MCF 10A (cell line): ENCODE measurements around the gene ETV4. TPM values are rescaled to one million over a fixed set of nuclear protein-coding genes. Genes with fewer than 3 reads are reported as not detected.

Source experiments
- BruUV-seq: library from RNA; stranded (reverse); fragments of 400-500 nt; replicated peaks from 2 replicates; lab custom pipeline; 2021; lab: Mats Ljungman, UMichigan
- CTCF ChIA-PET: fragments of 300-600 bp; sonication (Branson Sonifier 250); formaldehyde crosslinking; extraction: SDS; loops from one replicate; lab custom pipeline; 2021; ENCODE audit warnings: antibody characterized with exemption, inconsistent platforms; lab: Yijun Ruan, JAX
- POLR2A ChIA-PET: fragments of 300-600, 350-650 bp; sonication (Branson Sonifier 250); formaldehyde crosslinking; extraction: SDS; loops from one replicate; lab custom pipeline; 2020; ENCODE audit warnings: antibody characterized with exemption, inconsistent platforms; lab: Yijun Ruan, JAX
- DNase-seq: peaks from one replicate; pipeline ENCODE4 v3.0.0-alpha.2; 2018; ENCODE audit not compliant: unreplicated experiment
- H3K27ac Mint-ChIP-seq: one replicate; pipeline ENCODE4 v1.8.0; 2022; ENCODE audit warnings: mild to moderate bottlenecking, low read depth, mixed read lengths; ENCODE audit not compliant: unreplicated experiment
- H3K27me3 Mint-ChIP-seq: one replicate; pipeline ENCODE4 v1.8.0; 2022; ENCODE audit warnings: mixed read lengths; ENCODE audit not compliant: insufficient read depth, unreplicated experiment
- H3K36me3 Mint-ChIP-seq: one replicate; pipeline ENCODE4 v1.8.0; 2022; ENCODE audit warnings: mild to moderate bottlenecking, moderate library complexity, mixed read lengths; ENCODE audit not compliant: insufficient read depth, unreplicated experiment
- H3K4me1 Mint-ChIP-seq: one replicate; pipeline ENCODE4 v1.8.0; 2022; ENCODE audit warnings: mixed read lengths; ENCODE audit not compliant: insufficient read depth, unreplicated experiment
- H3K4me3 Mint-ChIP-seq: one replicate; pipeline ENCODE4 v1.8.0; 2022; ENCODE audit warnings: mild to moderate bottlenecking, moderate library complexity, mixed read lengths; ENCODE audit not compliant: unreplicated experiment
- H3K9me3 Mint-ChIP-seq: one replicate; pipeline ENCODE4 v1.8.0; 2022; ENCODE audit warnings: mixed read lengths; ENCODE audit not compliant: unreplicated experiment
- intact Hi-C: fragments of 100-400 bp; cut with micrococcal nuclease; formaldehyde crosslinking; loops from 2 replicates; pipeline ENCODE4 v1.14.1; 2022
- total RNA-seq: library from RNA; stranded (reverse); gene quantifications from 2 replicates; pipeline ENCODE4 v1.2.3, GENCODE V29; 2022
- TF ChIP-seq, protein P1 (sequence below): fragments of 200-600 bp; IDR thresholded peaks from one replicate; pipeline ENCODE4 v1.8.0; 2022; ENCODE audit warnings: antibody characterized with exemption, mild to moderate bottlenecking; ENCODE audit not compliant: unreplicated experiment

Gene ETV4
- total RNA-seq, 1 experiment from 2014 or later: 31.6 TPM

DNA sequence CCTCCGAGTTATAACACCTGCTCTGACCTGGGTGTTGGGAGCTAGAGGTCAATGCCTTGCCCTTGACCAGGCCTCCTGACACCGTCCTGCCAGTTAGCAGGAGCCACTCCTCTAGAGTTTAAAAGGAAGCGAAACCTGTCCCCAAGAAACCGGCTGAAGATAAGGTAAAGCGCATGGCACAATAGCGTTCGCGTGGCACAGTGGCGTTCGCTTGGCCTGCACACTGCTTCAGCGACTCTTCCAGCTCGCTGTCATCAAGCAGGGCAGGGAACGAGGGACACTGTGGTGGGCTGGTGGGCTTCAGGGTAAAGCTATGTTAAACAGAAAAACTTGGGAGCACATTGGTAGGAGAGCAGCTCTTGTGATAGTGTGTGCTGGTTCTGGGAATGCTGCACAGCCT is 28.2 kb upstream of the ETV4 start:
- H3K4me3 Mint-ChIP-seq: no peak overlapping the region
- no peak for DNase-seq
- H3K27me3 Mint-ChIP-seq: no peaks in the 10 kb centered on the region
- H3K4me1 Mint-ChIP-seq: peaks cover 14% of the 10 kb centered on the region
- no peak overlapping the region for H3K27ac Mint-ChIP-seq
- POLR2A ChIA-PET: interaction anchor here (1.9 kb wide), 1 partner anchor 99 kb away, joined by 8 read pairs; no protein-coding TSS in a partner anchor
- intact Hi-C loops: loop anchor here (10.0 kb wide), 1 partner anchor 180 kb away; the partner anchor contains the start of gene ARL4D
- CTCF ChIA-PET: interaction anchor here (0.6 to 2.9 kb wide), 6 partner anchors 27 to 1062 kb away, joined by 3 to 9 read pairs (median 3); no protein-coding TSS in a partner anchor
- no peaks in the 10 kb centered on the region for H3K9me3 Mint-ChIP-seq
- no TSS peak for BruUV-seq
- H3K36me3 Mint-ChIP-seq: no peaks in the 10 kb centered on the region
- TF ChIP-seq, protein P1, sequence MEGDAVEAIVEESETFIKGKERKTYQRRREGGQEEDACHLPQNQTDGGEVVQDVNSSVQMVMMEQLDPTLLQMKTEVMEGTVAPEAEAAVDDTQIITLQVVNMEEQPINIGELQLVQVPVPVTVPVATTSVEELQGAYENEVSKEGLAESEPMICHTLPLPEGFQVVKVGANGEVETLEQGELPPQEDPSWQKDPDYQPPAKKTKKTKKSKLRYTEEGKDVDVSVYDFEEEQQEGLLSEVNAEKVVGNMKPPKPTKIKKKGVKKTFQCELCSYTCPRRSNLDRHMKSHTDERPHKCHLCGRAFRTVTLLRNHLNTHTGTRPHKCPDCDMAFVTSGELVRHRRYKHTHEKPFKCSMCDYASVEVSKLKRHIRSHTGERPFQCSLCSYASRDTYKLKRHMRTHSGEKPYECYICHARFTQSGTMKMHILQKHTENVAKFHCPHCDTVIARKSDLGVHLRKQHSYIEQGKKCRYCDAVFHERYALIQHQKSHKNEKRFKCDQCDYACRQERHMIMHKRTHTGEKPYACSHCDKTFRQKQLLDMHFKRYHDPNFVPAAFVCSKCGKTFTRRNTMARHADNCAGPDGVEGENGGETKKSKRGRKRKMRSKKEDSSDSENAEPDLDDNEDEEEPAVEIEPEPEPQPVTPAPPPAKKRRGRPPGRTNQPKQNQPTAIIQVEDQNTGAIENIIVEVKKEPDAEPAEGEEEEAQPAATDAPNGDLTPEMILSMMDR: no peak

DNA sequence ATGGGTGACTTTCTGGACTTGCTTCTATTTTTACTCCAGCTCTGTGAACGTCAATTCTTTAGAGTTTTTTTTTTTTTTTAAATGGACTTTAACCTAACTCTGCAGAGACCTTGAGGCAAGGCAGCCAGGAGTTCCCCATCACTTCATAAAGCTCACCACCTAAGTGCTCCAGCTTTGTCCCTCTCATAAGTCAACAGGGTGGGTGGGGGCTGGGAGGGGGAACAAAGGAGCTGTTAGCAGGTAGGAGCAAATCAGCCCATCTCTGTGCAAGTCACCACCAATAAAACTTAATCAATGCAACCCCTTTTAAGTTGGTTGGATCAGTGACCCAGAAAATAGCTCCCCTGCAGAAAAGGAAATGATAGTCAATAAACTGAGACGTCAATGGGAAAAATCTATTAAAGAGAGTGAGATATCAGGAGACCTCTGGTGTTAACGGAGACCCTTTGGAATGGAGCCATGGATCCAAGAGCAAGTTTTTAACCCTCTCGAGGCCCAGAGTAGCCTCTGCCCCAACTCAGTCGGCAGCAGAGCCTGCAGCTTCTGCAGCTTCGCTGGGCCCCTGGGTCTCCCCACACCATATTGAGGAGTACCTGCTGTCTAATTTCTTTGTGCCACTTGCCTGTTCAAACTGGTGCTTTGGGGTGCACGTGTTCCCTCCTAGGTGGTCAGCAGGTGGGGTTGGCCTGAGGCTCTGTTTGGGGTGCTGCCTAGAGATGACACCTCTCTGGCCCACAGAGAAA is 27.6 kb upstream of the ETV4 start:
- intact Hi-C loops: loop anchor here (10.0 kb wide), 1 partner anchor 179 kb away; the partner anchor contains the start of gene ARL4D
- BruUV-seq: no TSS peak
- peaks cover 8% of the 10 kb centered on the region for H3K4me1 Mint-ChIP-seq
- ChIA-PET CTCF (interaction anchor here (0.5 to 2.9 kb wide), 5 partner anchors 26 to 336 kb away, joined by 3 to 9 read pairs (median 4); no protein-coding TSS in a partner anchor), POLR2A (interaction anchor here (0.8 to 1.9 kb wide), 2 partner anchors 11 to 100 kb away, joined by 3 to 8 read pairs; no protein-coding TSS in a partner anchor)
- H3K9me3 Mint-ChIP-seq: no peaks in the 10 kb centered on the region
- no peaks in the 10 kb centered on the region for H3K36me3 Mint-ChIP-seq
- H3K4me3 Mint-ChIP-seq: no peak overlapping the region
- H3K27ac Mint-ChIP-seq: no peak overlapping the region
- DNase-seq: no peak
- TF ChIP-seq, protein P1: no peak
- H3K27me3 Mint-ChIP-seq: no peaks in the 10 kb centered on the region

DNA sequence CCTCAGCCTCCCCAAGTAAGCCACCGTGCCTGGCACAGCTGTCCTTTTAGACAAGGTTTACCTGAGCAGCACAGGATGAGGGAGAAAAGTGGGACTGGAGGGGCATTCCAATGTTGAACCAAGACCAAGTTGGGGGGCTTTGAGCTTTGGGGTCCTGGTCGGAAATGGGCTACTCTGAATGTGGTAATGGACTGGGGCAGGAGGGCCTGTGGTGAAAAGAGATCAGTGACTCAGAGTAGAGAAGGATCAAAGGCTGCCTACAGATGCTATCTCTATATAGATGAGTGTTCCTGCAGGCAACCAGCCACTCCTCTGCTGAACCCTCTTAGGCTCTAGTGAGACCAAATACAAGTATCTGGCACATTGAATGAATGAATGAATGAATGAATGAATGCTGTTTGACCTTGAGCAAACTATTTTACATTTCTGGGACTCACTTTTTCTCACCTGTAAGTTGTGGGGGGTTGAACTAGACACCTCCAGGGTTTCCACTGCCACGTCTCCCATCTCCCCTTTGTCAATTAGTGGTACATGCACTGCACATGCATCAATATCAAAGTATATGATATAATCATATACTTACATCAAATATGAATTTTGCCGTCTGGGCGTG is 26.3 kb upstream of the ETV4 start:
- intact Hi-C loops: loop anchor here (10.0 kb wide), 1 partner anchor 178 kb away; the partner anchor contains the start of gene ARL4D
- Mint-ChIP-seq H3K4me1 (peaks cover 5% of the 10 kb centered on the region), H3K9me3 (no peaks in the 10 kb centered on the region), H3K27me3 (no peaks in the 10 kb centered on the region), H3K27ac (no peak overlapping the region), H3K4me3 (no peak overlapping the region), H3K36me3 (no peaks in the 10 kb centered on the region)
- ChIA-PET CTCF (interaction anchor here (0.7 to 2.0 kb wide), 2 partner anchors 91 to 188 kb away, joined by 3 to 6 read pairs; no protein-coding TSS in a partner anchor), POLR2A (interaction anchor here (1.0 to 1.9 kb wide), 2 partner anchors 101 kb away, joined by 3 to 8 read pairs; no protein-coding TSS in a partner anchor)
- no TSS peak for BruUV-seq
- DNase-seq: no peak
- TF ChIP-seq, protein P1: no peak

DNA sequence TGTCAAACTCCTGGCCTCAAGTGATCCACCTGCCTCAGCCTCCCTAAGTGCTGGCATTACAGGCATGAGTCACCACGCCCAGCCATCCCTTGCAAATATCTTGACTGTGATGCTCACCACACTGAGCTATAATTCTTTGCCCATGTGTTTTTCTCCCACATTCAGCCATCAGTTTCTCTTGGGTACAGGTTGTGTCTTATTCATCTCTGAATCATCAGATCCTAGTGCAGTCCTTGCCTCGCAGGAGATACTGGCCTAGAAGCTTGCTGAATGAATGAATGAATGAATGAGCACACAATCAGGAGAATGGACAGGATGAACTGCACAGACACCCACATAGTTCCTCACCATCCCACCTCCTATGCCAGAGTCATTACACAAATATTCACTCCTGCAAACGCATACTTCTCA is 24.4 kb upstream of the ETV4 start:
- no peaks in the 10 kb centered on the region for H3K9me3 Mint-ChIP-seq
- H3K4me1 Mint-ChIP-seq: peaks cover 5% of the 10 kb centered on the region
- no TSS peak for BruUV-seq
- ChIA-PET POLR2A (no interaction called here), CTCF (interaction anchor here (0.6 to 1.3 kb wide), 3 partner anchors 106 to 401 kb away, joined by 3 to 4 read pairs (median 3); no protein-coding TSS in a partner anchor)
- no peaks in the 10 kb centered on the region for H3K36me3 Mint-ChIP-seq
- intact Hi-C loops: loop anchor here (10.0 kb wide), 1 partner anchor 176 kb away; the partner anchor contains the start of gene ARL4D
- peak; percentile 65 for DNase-seq
- TF ChIP-seq, protein P1: no peak
- no peak overlapping the region for H3K27ac Mint-ChIP-seq
- no peak overlapping the region for H3K4me3 Mint-ChIP-seq
- H3K27me3 Mint-ChIP-seq: no peaks in the 10 kb centered on the region
